HEK293 (cell line): ENCODE data around the gene VAV2.

ENCODE experiments used
- CTCF ChIA-PET: fragments of 350-600 bp; formaldehyde crosslinking; extraction: SDS; loops from one replicate; lab custom pipeline; 2021; ENCODE audit warnings: antibody characterized with exemption; lab: Yijun Ruan, JAX
- POLR2A ChIA-PET: fragments of 300-600 bp; formaldehyde crosslinking; extraction: SDS; loops from one replicate; lab custom pipeline; 2020; ENCODE audit warnings: antibody characterized with exemption, inconsistent platforms; lab: Yijun Ruan, JAX
- H3K27ac ChIP-seq: fragments of 200-500 bp; sonication (Bioruptor generic); 2 replicates; pipeline ENCODE4 v1.5.1; 2014; ENCODE audit warnings: low read depth, low read length, control low read depth, inconsistent platforms; ENCODE audit errors: extremely low read depth
- H3K36me3 ChIP-seq, 2 experiments: fragments of 200-500 bp in 1 of 2; sonication (Bioruptor generic) in 1 of 2; 1 replicate in 1 of 2; 2 replicates in 1 of 2; pipeline ENCODE4 v1.5.1; 2014 to 2017; ENCODE audit warnings: inconsistent platforms in 2 of 2, low read length in 2 of 2; ENCODE audit not compliant: control insufficient read depth in 2 of 2, insufficient read depth in 1 of 2
- H3K4me1 ChIP-seq: fragments of 200-500 bp; sonication (Bioruptor generic); 2 replicates; pipeline ENCODE4 v1.5.1; 2014; ENCODE audit warnings: mild to moderate bottlenecking, low read length, inconsistent platforms; ENCODE audit not compliant: control insufficient read depth, insufficient read depth
- H3K4me3 ChIP-seq: 2 replicates; pipeline ENCODE4 v1.5.1; 2011; ENCODE audit warnings: low read depth, mild to moderate bottlenecking, control low read depth, low read length, moderate library complexity
- H3K9me3 ChIP-seq: fragments of 200-500 bp; sonication (Bioruptor generic); 2 replicates; pipeline ENCODE4 v1.5.1; 2014; ENCODE audit warnings: low read depth, low read length, inconsistent platforms; ENCODE audit not compliant: control insufficient read depth, insufficient read depth
- HOXA7 ChIP-seq: sonication (generic); formaldehyde crosslinking; IDR thresholded peaks from 2 replicates; pipeline ENCODE4 v1.8.1; 2022; ENCODE audit warnings: missing genetic modification reagents, borderline replicate concordance
- IKZF3 ChIP-seq: fragments of 450-650 bp; IDR thresholded peaks from 2 replicates; pipeline ENCODE4 v1.5.0; 2018; ENCODE audit warnings: missing biosample characterization, mild to moderate bottlenecking, missing genetic modification characterization, moderate library complexity
- RBAK ChIP-seq: fragments of 450-650 bp; formaldehyde crosslinking; IDR thresholded peaks from 2 replicates; pipeline ENCODE4 v1.5.1; 2016; ENCODE audit warnings: missing biosample characterization, missing genetic modification characterization
- ZBTB17 ChIP-seq: fragments of 450-650 bp; formaldehyde crosslinking; IDR thresholded peaks from 2 replicates; pipeline ENCODE4 v1.5.1; 2016; ENCODE audit warnings: missing biosample characterization, missing genetic modification characterization
- ZIC2 ChIP-seq: fragments of 450-650 bp; formaldehyde crosslinking; IDR thresholded peaks from 2 replicates; pipeline ENCODE4 v1.5.1; 2016; ENCODE audit warnings: missing biosample characterization, missing genetic modification characterization
- ZNF16 ChIP-seq: fragments of 450-650 bp; formaldehyde crosslinking; IDR thresholded peaks from 2 replicates; pipeline ENCODE4 v1.5.1; 2016; ENCODE audit warnings: low read depth, missing biosample characterization, missing genetic modification characterization
- ZNF202 ChIP-seq: fragments of 450-650 bp; formaldehyde crosslinking; IDR thresholded peaks from 2 replicates; pipeline ENCODE4 v1.5.1; 2016; ENCODE audit warnings: missing biosample characterization, missing genetic modification characterization, borderline replicate concordance
- ZNF214 ChIP-seq: fragments of 450-650 bp; formaldehyde crosslinking; IDR thresholded peaks from 2 replicates; pipeline ENCODE4 v1.5.1; 2017; ENCODE audit warnings: missing biosample characterization, mild to moderate bottlenecking, missing genetic modification characterization, borderline replicate concordance
- ZNF366 ChIP-seq: fragments of 450-650 bp; formaldehyde crosslinking; conservative IDR thresholded peaks from 2 replicates; pipeline ENCODE4 v1.5.1; 2016; ENCODE audit warnings: missing biosample characterization, missing genetic modification characterization
- ZNF416 ChIP-seq: fragments of 450-650 bp; formaldehyde crosslinking; IDR thresholded peaks from 2 replicates; pipeline ENCODE4 v1.5.1; 2016; ENCODE audit warnings: missing biosample characterization, missing genetic modification characterization
- ZNF654 ChIP-seq: fragments of 450-650 bp; formaldehyde crosslinking; IDR thresholded peaks from 2 replicates; pipeline ENCODE4 v1.5.1; 2016; ENCODE audit warnings: low read depth, missing biosample characterization, missing genetic modification characterization
- ZNF670 ChIP-seq: fragments of 450-650 bp; formaldehyde crosslinking; IDR thresholded peaks from 2 replicates; pipeline ENCODE4 v1.5.1; 2016; ENCODE audit warnings: missing biosample characterization, missing genetic modification characterization, low read depth
- ZNF677 ChIP-seq: fragments of 450-650 bp; IDR thresholded peaks from 2 replicates; pipeline ENCODE4 v1.5.0; 2018; ENCODE audit warnings: missing biosample characterization, mild to moderate bottlenecking, missing genetic modification characterization, moderate library complexity
- ZNF776 ChIP-seq: fragments of 450-650 bp; formaldehyde crosslinking; IDR thresholded peaks from 2 replicates; pipeline ENCODE4 v1.5.0; 2017; ENCODE audit warnings: missing biosample characterization, missing genetic modification characterization, borderline replicate concordance
- TF ChIP-seq, protein P1 (sequence below): fragments of 450-650 bp; formaldehyde crosslinking; IDR thresholded peaks from 2 replicates; pipeline ENCODE4 v1.5.1; 2016; ENCODE audit warnings: missing biosample characterization, missing genetic modification characterization
- TF ChIP-seq, protein P2 (sequence below): fragments of 450-650 bp; formaldehyde crosslinking; IDR thresholded peaks from 2 replicates; pipeline ENCODE4 v1.5.1; 2016; ENCODE audit warnings: missing biosample characterization, missing genetic modification characterization
- TF ChIP-seq, protein P3 (sequence below): fragments of 450-650 bp; formaldehyde crosslinking; IDR thresholded peaks from 2 replicates; pipeline ENCODE4 v1.5.1; 2016; ENCODE audit warnings: missing biosample characterization, missing genetic modification characterization
- TF ChIP-seq, protein P4 (sequence below): fragments of 450-650 bp; IDR thresholded peaks from 2 replicates; pipeline ENCODE4 v1.5.1; 2018; ENCODE audit warnings: missing biosample characterization, missing genetic modification characterization

The VAV2 gene

DNA sequence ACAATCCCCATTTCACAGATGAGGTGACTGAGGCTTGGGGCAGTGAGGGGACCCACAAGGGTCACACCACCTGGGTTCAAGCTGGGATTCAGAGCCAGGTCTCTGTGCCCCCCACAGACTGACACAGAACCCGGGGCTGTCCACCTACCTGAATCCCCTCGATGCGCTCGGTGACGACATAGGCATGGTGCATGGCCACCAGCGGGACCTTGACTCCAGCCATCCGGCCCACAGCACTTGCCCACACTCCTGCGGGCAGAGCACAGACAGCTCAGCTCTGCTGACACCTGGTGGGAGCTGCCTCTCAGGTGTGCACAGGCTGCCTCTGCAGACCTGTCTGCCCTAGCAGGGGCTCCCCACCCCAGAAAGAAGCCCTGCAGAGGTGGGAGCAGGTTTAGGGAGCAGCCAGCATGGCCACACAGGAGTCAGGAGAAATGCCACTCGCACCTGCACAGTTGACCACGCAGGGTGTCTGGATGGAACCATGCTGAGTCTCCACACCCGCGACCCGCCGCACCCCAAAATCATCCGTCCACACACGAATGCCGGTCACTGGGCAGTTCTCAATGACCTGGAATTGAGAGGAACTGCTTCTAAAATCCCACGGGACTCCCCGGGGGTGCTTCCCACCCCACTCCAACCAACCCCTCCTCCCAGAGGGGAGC, 262.4 kb downstream of the VAV2 start:
- H3K9me3 ChIP-seq = no peaks in the 10 kb centered on the region
- TF ChIP-seq ZNF416 (tag by site-specific recombination) (no peak), ZNF16 (tag by site-specific recombination) (no peak), IKZF3 (no peak), ZNF670 (tag by site-specific recombination) (no peak)
- TF ChIP-seq, protein P1, sequence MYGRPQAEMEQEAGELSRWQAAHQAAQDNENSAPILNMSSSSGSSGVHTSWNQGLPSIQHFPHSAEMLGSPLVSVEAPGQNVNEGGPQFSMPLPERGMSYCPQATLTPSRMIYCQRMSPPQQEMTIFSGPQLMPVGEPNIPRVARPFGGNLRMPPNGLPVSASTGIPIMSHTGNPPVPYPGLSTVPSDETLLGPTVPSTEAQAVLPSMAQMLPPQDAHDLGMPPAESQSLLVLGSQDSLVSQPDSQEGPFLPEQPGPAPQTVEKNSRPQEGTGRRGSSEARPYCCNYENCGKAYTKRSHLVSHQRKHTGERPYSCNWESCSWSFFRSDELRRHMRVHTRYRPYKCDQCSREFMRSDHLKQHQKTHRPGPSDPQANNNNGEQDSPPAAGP (tag by site-specific recombination) = no peak
- TF ChIP-seq, all 188 proteins: peak for 0
- ChIA-PET POLR2A (no interaction called here), CTCF (interaction anchor here (0.6 to 1.5 kb wide), 6 partner anchors 11 to 265 kb away, joined by 3 to 7 read pairs (median 3); no protein-coding TSS in a partner anchor)
- no peak overlapping the region for H3K4me3 ChIP-seq
- H3K4me1 ChIP-seq = no peaks in the 10 kb centered on the region
- H3K27ac ChIP-seq = no peak overlapping the region
- no peaks in the 10 kb centered on the region for H3K36me3 ChIP-seq

DNA sequence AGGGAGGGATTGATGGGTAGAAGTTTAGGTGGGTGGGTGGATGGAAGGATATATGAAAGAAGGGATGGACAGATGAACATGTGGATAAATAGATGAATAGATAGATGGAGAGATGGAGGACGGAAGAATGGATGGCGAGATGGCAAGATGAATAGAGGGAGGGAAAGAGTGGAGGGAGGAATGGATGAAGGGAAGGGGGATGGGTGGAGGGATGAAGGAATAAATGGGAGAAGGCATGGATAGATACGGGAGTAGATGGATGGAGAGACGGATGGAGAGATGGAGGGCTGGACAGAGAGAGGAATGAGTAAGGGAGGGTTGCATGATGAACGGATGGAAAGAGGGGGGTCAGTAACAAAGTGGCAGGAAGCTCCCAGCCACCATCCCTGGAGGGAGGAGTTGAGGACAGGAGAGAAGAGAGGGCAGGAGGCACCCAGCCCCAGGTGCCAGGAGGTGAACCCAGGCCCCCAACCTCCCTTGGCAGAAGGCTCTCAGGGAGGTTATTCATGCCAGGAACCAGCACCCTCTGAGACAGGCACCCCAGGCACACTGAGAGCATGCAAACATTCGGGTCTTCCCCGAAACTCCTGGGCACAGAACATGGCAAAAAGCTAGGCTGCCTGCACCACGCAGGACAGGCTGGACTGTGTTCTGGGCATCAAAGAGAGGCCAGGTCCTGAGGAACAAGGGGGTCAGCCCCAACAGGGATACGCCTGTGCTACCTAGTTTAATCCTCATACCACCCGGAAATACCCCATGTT, 263.1 kb downstream of the VAV2 start:
- no peak overlapping the region for H3K4me3 ChIP-seq

DNA sequence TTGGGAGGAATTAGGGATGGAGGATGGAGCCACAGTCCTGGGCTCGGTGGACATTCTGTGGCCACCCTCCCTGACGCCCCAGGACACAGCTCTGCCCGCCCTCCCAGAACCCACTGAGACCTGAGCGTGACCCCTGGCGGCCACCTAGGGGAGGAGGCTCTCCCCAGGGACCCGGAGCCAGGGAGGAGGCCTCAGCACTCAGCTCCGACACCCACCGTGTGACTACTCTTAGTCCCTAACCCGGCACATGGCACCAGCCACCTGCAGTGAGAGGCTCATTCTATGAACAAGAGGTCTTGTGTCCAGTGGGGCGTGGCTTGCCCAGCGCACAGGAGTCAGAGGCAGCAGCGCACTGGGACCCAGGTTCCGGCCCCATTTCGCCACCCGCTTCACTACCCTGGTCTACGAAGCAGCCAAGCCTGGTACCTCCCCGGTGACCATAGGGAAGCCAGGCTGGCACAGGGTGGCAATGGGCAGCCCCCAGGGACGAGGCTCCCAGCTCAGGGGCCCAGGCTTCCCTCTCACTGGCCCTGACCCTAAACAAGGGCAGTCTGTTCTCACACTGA, 264.2 kb downstream of the VAV2 start:
- no peaks in the 10 kb centered on the region for H3K4me1 ChIP-seq
- ChIA-PET CTCF (interaction anchor here (0.8 to 4.7 kb wide), 15 partner anchors 12 to 332 kb away, joined by 3 to 36 read pairs (median 5); partner anchors contain the start of gene ADAMTSL2), POLR2A (no interaction called here)
- no peak overlapping the region for H3K4me3 ChIP-seq
- no peaks in the 10 kb centered on the region for H3K36me3 ChIP-seq
- H3K9me3 ChIP-seq = no peaks in the 10 kb centered on the region
- TF ChIP-seq ZIC2 (tag by site-specific recombination) (peak; percentile 28; the same call in 1 of the 2 replicates), ZNF654 (no peak)
- H3K27ac ChIP-seq = no peak overlapping the region

More for the DNA sequence above, 263.1 kb downstream of the VAV2 start:
- ChIA-PET POLR2A (no interaction called here), CTCF (interaction anchor here (1.2 to 4.7 kb wide), 3 partner anchors 53 to 266 kb away, joined by 6 to 36 read pairs (median 7); partner anchors contain the start of gene ADAMTSL2)
- H3K36me3 ChIP-seq = no peaks in the 10 kb centered on the region
- no peaks in the 10 kb centered on the region for H3K9me3 ChIP-seq
- H3K27ac ChIP-seq = no peak overlapping the region
- TF ChIP-seq ZNF366 (tag by site-specific recombination) (peak; percentile 92), ZNF214 (tag by site-specific recombination) (no peak), ZBTB17 (tag by site-specific recombination) (0 out of 2 replicates have a peak, but pooled peaks have one; percentile 14), ZNF776 (tag by site-specific recombination) (peak; percentile 67; the same call in 1 of the 2 replicates)
- no peaks in the 10 kb centered on the region for H3K4me1 ChIP-seq

GRCh38 chr9:133727277-133727875, 264.7 kb downstream of the VAV2 start:
- ChIA-PET CTCF (interaction anchor here (0.5 to 4.7 kb wide), 34 partner anchors 9 to 1254 kb away, joined by 3 to 36 read pairs (median 4); partner anchors contain the start of gene ADAMTSL2), POLR2A (no interaction called here)
- H3K4me3 ChIP-seq = no peak overlapping the region
- H3K9me3 ChIP-seq = no peaks in the 10 kb centered on the region
- no peaks in the 10 kb centered on the region for H3K4me1 ChIP-seq
- H3K27ac ChIP-seq = no peak overlapping the region
- H3K36me3 ChIP-seq = no peaks in the 10 kb centered on the region
- TF ChIP-seq, protein P2, sequence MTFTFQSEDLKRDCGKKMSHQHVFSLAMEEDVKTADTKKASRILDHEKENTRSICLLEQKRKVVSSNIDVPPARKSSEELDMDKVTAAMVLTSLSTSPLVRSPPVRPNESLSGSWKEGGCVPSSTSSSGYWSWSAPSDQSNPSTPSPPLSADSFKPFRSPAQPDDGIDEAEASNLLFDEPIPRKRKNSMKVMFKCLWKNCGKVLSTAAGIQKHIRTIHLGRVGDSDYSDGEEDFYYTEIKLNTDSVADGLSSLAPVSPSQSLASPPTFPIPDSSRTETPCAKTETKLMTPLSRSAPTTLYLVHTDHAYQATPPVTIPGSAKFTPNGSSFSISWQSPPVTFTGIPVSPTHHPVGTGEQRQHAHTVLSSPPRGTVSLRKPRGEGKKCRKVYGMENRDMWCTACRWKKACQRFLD (tag by site-specific recombination) = no peak
- no peak for TF ChIP-seq HOXA7 (CRISPR knock-in tag)
- TF ChIP-seq, protein P3, sequence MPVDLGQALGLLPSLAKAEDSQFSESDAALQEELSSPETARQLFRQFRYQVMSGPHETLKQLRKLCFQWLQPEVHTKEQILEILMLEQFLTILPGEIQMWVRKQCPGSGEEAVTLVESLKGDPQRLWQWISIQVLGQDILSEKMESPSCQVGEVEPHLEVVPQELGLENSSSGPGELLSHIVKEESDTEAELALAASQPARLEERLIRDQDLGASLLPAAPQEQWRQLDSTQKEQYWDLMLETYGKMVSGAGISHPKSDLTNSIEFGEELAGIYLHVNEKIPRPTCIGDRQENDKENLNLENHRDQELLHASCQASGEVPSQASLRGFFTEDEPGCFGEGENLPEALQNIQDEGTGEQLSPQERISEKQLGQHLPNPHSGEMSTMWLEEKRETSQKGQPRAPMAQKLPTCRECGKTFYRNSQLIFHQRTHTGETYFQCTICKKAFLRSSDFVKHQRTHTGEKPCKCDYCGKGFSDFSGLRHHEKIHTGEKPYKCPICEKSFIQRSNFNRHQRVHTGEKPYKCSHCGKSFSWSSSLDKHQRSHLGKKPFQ (tag by site-specific recombination) = no peak
- TF ChIP-seq ZBTB17 (tag by site-specific recombination) = no peak
- TF ChIP-seq, protein P4, sequence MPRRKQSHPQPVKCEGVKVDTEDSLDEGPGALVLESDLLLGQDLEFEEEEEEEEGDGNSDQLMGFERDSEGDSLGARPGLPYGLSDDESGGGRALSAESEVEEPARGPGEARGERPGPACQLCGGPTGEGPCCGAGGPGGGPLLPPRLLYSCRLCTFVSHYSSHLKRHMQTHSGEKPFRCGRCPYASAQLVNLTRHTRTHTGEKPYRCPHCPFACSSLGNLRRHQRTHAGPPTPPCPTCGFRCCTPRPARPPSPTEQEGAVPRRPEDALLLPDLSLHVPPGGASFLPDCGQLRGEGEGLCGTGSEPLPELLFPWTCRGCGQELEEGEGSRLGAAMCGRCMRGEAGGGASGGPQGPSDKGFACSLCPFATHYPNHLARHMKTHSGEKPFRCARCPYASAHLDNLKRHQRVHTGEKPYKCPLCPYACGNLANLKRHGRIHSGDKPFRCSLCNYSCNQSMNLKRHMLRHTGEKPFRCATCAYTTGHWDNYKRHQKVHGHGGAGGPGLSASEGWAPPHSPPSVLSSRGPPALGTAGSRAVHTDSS (tag by site-specific recombination) = no peak
- no peak for TF ChIP-seq ZNF202 (tag by site-specific recombination)
- TF ChIP-seq ZNF677 (tag by site-specific recombination) = no peak
- no peak for TF ChIP-seq RBAK (tag by site-specific recombination)
